ENCODE data around the gene CHSY1.

DNA sequence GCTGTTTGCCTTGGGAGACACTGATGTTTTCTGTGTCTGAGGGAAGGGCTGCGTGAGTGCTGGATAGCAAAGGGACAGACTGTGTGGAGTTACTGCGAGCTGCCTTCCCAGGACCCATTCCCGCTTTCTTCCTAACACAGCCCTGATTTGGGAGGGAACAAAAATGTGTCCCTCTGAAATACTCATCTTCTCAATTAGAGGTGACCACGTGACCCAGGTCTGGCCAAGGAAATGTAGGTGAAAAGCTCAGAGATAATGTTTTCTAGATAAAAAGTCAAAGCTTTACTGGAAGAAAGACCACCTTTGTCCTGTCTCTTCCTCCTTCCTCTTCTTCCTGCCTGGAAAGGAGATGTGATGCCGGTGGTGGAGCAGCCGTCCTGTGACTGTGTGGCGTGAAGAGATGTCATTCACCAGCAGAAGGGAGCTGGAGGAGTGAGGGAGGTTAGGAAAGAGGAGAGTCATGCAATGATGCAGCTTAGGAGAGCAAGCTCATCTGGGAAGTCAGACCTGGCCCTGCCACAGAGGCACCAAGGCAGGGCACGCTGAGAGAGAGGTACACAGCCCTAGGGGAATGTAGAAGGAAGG, 105.6 kb downstream of the CHSY1 start:
- TF ChIP-seq TARDBP (IDR thresholded peaks at IDR 0.05): no peak
- no peak for TF ChIP-seq BHLHE40 (IDR thresholded peaks at IDR 0.05; ENCODE audit: borderline replicate concordance)
- TF ChIP-seq ELF4 (IDR thresholded peaks at IDR 0.05): no peak
- TF ChIP-seq SUZ12 (IDR thresholded peaks at IDR 0.05): no peak

Data from HEK293T (cell line).